GM21717 (cell line): ENCODE results near the gene NLRP10.
"Not testable (repeated sequence)": the region's sequence is repeated elsewhere in the genome, so short reads cannot be mapped to it uniquely, and the experiment has no call there.

Source experiments
- ATAC-seq: cut with Tn5 transposase; IDR thresholded peaks from one replicate; pipeline ENCODE4 v1.9.1; 2021; ENCODE audit warnings: mild to moderate bottlenecking, moderate library complexity; ENCODE audit not compliant: unreplicated experiment

The NLRP10 gene, protein sequence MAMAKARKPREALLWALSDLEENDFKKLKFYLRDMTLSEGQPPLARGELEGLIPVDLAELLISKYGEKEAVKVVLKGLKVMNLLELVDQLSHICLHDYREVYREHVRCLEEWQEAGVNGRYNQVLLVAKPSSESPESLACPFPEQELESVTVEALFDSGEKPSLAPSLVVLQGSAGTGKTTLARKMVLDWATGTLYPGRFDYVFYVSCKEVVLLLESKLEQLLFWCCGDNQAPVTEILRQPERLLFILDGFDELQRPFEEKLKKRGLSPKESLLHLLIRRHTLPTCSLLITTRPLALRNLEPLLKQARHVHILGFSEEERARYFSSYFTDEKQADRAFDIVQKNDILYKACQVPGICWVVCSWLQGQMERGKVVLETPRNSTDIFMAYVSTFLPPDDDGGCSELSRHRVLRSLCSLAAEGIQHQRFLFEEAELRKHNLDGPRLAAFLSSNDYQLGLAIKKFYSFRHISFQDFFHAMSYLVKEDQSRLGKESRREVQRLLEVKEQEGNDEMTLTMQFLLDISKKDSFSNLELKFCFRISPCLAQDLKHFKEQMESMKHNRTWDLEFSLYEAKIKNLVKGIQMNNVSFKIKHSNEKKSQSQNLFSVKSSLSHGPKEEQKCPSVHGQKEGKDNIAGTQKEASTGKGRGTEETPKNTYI

GRCh38 chr11:7965386-7965785 is at the start of gene NLRP10:
TSS of gene NLRP10 (minus strand) at chr11:7965447. CDS start at chr11:7963495, 1,952 bp downstream.
- ATAC-seq = no peak

DNA sequence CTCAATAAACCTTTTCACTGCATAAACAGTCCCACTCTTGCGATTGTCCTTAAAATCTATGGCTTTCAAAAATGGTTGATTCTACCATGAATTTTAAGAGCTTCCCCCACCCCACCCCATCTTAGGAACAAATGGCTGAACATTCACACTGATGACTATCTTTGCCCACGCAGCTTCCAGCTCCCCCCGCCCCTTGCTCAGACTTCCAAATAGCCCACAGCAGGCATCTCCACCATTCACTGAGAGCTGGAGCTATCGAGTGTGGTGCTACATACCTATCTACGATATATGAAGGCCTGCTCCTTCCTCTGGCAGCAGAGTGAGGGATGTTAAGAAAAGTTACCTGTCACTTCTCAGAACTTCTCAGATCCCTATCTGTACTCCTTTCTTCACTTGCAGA is 48.6 kb upstream of the NLRP10 start:
- ATAC-seq = no peak

GRCh38 chr11:8011981-8012444 is 46.8 kb upstream of the NLRP10 start:
- no peak for ATAC-seq

- ATAC-seq = no peak
Measured at GRCh38 chr11:8011371-8011770, 46.1 kb upstream of the NLRP10 start.

- ATAC-seq = no peak
Measured at GRCh38 chr11:8009856-8010255, 44.6 kb upstream of the NLRP10 start.

DNA sequence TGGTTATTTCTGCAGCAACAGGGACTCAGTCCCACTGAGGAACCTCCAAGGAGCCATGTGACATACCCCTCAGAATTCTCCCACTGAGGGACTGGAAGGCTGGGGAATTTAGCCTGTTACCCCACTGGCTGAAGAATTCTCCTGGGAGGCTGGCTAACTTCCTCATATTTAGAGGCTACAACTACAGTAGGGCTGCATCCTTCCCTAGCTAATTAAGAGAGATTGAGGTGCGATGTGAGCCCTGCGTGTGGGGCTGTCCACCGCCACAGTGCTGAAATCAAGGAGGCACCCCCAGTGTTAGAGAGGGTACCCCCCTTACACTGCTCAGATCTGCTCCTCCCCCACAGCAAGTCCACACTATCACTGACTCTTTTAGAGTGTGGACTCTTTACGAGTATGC is 43.0 kb upstream of the NLRP10 start:
- ATAC-seq = no peak

DNA sequence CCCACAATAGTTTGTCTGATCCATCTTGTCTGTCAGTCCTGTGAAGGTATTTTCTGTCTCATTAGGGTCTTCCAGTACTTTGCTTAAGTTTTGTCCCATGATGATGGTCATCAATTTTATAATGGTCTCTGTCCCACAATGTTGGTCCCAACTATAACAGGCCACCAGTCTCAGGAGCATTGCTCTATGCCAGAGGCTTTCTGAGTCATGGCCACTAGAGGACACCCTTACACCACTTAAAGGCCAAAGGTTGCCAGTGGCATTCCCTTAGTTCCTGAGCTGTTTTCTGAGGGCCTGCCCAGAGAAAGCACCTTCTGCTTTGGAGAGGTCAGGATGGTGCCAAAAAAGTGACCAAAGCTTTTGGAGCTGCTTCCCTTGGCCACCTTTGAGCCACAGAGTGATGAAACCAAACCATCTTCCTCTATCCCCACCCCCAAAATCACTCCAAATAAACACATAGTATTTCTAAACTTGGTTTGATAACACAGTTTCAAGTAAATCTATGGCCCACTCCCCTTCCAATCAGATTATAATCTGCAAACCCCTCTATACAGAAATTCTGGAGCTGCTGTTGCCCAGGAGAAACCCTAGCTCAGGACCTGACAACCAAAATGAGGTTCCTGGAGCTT is 41.2 kb upstream of the NLRP10 start:
- peak; percentile 81 for ATAC-seq

DNA sequence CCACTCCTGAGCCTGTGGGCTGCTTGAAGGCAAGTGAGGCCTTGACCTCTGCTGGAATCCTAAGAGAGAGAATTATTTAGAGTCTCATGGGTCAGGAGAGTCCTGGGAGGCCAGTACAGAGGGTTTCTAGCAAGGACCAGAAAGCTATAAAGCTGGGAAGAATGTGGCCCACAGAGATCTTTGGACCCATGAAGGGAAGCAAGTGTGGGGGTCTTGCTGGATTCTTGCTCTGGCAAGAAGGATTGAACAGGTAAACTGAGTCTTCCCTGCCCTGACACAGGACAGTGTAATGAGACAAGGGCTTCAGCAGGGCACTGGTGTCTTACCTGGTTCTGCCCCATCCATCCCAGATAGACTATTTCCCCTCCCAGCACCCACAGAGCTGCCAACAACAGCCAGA is 40.3 kb upstream of the NLRP10 start:
- no peak for ATAC-seq

GRCh38 chr11:8004008-8004407 is 38.8 kb upstream of the NLRP10 start:
- ATAC-seq = no peak

GRCh38 chr11:8003187-8003586 is 37.9 kb upstream of the NLRP10 start:
- no peak for ATAC-seq

DNA sequence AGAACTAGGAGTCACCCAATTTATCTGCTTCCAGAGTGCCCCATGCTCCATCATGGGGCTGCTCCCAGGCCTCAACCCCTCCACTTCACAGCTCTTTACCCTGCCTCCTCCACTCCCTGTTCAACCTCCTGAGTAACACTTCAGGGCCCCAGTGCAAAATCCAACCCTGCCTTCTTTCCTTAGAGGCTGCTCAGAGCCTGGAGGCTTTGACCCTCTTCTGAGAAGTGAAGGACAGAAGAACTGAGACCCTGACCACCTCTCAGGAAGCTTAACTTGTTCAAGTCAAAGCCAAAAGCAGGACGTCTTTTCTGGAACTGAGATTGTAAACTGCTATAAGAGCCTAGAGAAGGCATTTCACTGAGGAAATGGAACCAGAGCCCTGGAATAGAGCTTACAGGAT is 37.4 kb upstream of the NLRP10 start:
- no peak for ATAC-seq

GRCh38 chr11:8000390-8000789 is 35.1 kb upstream of the NLRP10 start:
- no peak for ATAC-seq

DNA sequence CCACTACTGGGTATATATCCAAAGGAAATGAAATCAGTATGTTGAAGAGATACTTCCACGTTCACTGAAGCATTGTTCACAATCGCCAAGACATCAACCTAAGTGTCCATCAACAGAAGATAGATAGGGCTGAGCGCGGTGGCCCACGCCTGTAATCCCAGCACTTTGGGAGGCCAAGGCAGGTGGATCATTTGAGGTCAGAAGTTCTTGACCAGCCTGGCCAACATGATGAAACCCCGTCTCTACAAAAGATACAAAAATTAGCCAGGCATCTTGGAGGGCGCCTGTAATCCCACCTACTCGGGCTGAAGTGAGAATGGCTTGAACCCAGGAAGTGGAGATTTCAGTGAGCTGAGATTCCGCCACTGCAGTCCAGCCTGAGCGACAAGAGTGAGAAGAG is 34.5 kb upstream of the NLRP10 start:
- ATAC-seq = no peak

GRCh38 chr11:7994581-7995278 is 29.5 kb upstream of the NLRP10 start:
- no peak for ATAC-seq

DNA sequence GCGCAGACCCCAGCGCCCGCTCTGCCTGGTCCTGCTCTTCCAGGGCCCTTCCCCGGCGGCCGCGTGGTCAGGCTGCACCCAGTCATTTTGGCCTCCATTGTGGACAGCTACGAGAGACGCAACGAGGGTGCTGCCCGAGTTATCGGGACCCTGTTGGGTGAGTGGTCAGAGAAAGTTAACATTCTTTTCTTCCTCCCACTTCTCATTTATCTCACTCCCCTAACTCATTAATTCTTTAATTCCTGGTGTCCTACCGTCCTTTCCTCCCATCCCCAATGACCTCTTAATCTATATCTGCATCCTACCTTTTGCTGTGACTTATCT is 22.3 kb upstream of the NLRP10 start:
- not testable (repeated sequence) for ATAC-seq

- ATAC-seq = peak; percentile 98
Measured at GRCh38 chr11:7986768-7987559, 21.7 kb upstream of the NLRP10 start, which contains the start of gene EIF3F. TSS of gene EIF3F (plus strand) at chr11:7987337. CDS start at chr11:7987353, 16 bp downstream.

DNA sequence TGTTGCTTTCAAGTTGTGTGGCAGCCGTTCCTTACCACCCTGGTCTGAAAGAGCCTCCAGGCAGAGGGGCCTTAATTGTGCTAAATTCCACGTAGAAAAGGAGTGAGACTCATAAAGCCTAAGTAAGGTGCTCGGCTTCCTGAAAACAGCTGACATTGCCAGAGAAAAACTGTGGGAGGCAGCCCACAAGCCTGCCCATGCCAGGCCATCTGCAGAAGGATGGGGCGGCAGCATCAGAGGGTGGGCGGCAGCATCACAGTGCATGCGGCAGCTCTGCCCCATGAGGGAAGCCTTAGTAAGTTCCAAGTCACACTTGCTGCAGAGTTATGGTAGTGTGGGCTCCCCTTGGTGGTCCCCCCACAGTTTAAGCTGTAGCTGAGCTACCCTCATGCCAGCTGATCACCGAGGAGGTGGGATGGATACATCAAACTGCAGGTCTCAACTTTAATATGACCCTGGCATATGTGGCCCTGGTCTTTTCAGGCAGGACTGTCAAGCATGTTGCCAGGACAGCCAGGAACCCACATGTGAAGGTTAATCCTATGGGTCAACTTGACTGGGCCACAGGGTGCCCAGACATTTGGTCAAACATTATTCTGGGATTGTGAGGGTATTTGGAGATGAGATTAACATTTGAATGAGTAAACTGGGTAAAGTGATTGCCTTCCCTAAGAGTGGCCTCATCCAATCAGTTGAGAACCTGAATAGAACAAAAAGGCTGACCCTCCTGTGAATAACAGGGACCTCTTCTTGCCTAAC is 18.8 kb upstream of the NLRP10 start:
- ATAC-seq = no peak

- ATAC-seq = peak; percentile 21
Measured at GRCh38 chr11:7982582-7983119, 17.4 kb upstream of the NLRP10 start.

GRCh38 chr11:7981619-7982157 is 16.4 kb upstream of the NLRP10 start:
- ATAC-seq = no peak
